Mesenchymal stem cell (in vitro differentiated cells and primary cell): Measurements from ENCODE around the gene RBM34. TPM values are rescaled to one million over a fixed set of nuclear protein-coding genes. Genes with fewer than 3 reads are reported as not detected.
"Not testable (repeated sequence)": the region's sequence is repeated elsewhere in the genome, so short reads cannot be mapped to it uniquely, and the experiment has no call there.

Source experiments
- DNase-seq: peaks from one replicate; pipeline ENCODE4 v3.0.0-alpha.2; 2013
- H2AFZ ChIP-seq: one replicate; pipeline ENCODE4 v1.6.1; 2013; ENCODE audit warnings: low read depth, mild to moderate bottlenecking, control low read depth, inconsistent platforms, low read length, moderate library complexity
- H2AK5ac ChIP-seq: 2 replicates; pipeline ENCODE4 v1.6.1; 2013; ENCODE audit warnings: low read length, moderate library complexity, mild to moderate bottlenecking, inconsistent platforms; ENCODE audit not compliant: severe bottlenecking
- H2BK120ac ChIP-seq: one replicate; pipeline ENCODE4 v1.6.1; 2013; ENCODE audit warnings: low read depth, mild to moderate bottlenecking, inconsistent platforms, low read length, moderate library complexity
- H2BK12ac ChIP-seq, 2 experiments: one replicate each; pipeline ENCODE4 v1.6.1; 2013; ENCODE audit warnings: inconsistent platforms in 2 of 2, low read length in 2 of 2, mild to moderate bottlenecking in 2 of 2, moderate library complexity in 2 of 2, control low read depth in 1 of 2
- H2BK15ac ChIP-seq: one replicate; pipeline ENCODE4 v1.6.1; 2013; ENCODE audit warnings: mild to moderate bottlenecking, low read depth, inconsistent platforms; ENCODE audit not compliant: poor library complexity, severe bottlenecking
- H2BK5ac ChIP-seq: 2 replicates; pipeline ENCODE4 v1.6.1; 2013; ENCODE audit warnings: low read depth, mild to moderate bottlenecking, low read length, control low read depth, inconsistent platforms; ENCODE audit not compliant: poor library complexity, severe bottlenecking
- H3K14ac ChIP-seq, 2 experiments: one replicate each; pipeline ENCODE4 v1.6.1; 2013; ENCODE audit warnings: inconsistent platforms in 2 of 2, low read length in 2 of 2, control low read depth in 1 of 2, mild to moderate bottlenecking in 1 of 2, moderate library complexity in 1 of 2
- H3K18ac ChIP-seq, 2 experiments: one replicate each; pipeline ENCODE4 v1.6.1; 2013; ENCODE audit warnings: inconsistent platforms in 2 of 2, low read length in 2 of 2, control low read depth in 1 of 2, low read depth in 1 of 2, mild to moderate bottlenecking in 1 of 2
- H3K23ac ChIP-seq, 2 experiments: one replicate each; pipeline ENCODE4 v1.6.1; 2013; ENCODE audit warnings: inconsistent platforms in 2 of 2, low read length in 2 of 2, mild to moderate bottlenecking in 2 of 2, moderate library complexity in 2 of 2, control low read depth in 1 of 2
- H3K27ac ChIP-seq: 2 replicates; pipeline ENCODE4 v1.5.1; 2013; ENCODE audit warnings: mild to moderate bottlenecking, moderate library complexity, low read length, control low read depth, inconsistent platforms; ENCODE audit not compliant: poor library complexity, severe bottlenecking
- H3K27me3 ChIP-seq, 2 experiments: 2 replicates each; pipeline versions ENCODE4 v1.6.1 to v1.7.0; 2013; ENCODE audit warnings: low read length in 2 of 2, mild to moderate bottlenecking in 2 of 2, moderate library complexity in 2 of 2, control low read depth in 1 of 2, inconsistent platforms in 1 of 2; ENCODE audit not compliant: control insufficient read depth in 1 of 2, insufficient read depth in 1 of 2
- H3K36me3 ChIP-seq, 2 experiments: 2 replicates each; pipeline versions ENCODE4 v1.6.1 to v1.7.0; 2013; ENCODE audit warnings: low read length in 2 of 2, control low read depth in 1 of 2, inconsistent platforms in 1 of 2, low read depth in 1 of 2, mild to moderate bottlenecking in 1 of 2; ENCODE audit not compliant: insufficient read depth in 2 of 2, control insufficient read depth in 1 of 2
- H3K4ac ChIP-seq, 2 experiments: one replicate each; pipeline ENCODE4 v1.6.1; 2013; ENCODE audit warnings: inconsistent platforms in 2 of 2, low read length in 2 of 2, mild to moderate bottlenecking in 2 of 2, moderate library complexity in 2 of 2, control low read depth in 1 of 2, low read depth in 1 of 2
- H3K4me1 ChIP-seq: 2 replicates; pipeline ENCODE4 v1.6.1; 2013; ENCODE audit warnings: low read depth, low read length, control low read depth; ENCODE audit not compliant: control insufficient read depth, insufficient read depth
- H3K4me2 ChIP-seq: 2 replicates; pipeline ENCODE4 v1.6.1; 2013; ENCODE audit warnings: low read length, mild to moderate bottlenecking, inconsistent platforms; ENCODE audit not compliant: poor library complexity, severe bottlenecking
- H3K4me3 ChIP-seq, 2 experiments: 2 replicates each; pipeline versions ENCODE4 v1.5.1 to v1.7.0; 2013; ENCODE audit warnings: low read length in 2 of 2, mild to moderate bottlenecking in 2 of 2, control low read depth in 1 of 2, low read depth in 1 of 2; ENCODE audit not compliant: insufficient read depth in 1 of 2
- H3K79me1 ChIP-seq: replicated peaks from 2 replicates; pipeline ENCODE4 v1.6.1; 2013; ENCODE audit warnings: mild to moderate bottlenecking, control low read depth, low read length, inconsistent platforms; ENCODE audit not compliant: poor library complexity, severe bottlenecking
- H3K9ac ChIP-seq: 2 replicates; pipeline ENCODE4 v1.7.0; 2013; ENCODE audit warnings: mild to moderate bottlenecking, low read length, moderate library complexity
- H3K9me3 ChIP-seq: 2 replicates; pipeline ENCODE4 v1.7.0; 2013; ENCODE audit warnings: mild to moderate bottlenecking, low read length; ENCODE audit not compliant: control insufficient read depth
- H4K8ac ChIP-seq: one replicate; pipeline ENCODE4 v1.6.1; 2013; ENCODE audit warnings: inconsistent platforms, mild to moderate bottlenecking, low read length, moderate library complexity
- H4K91ac ChIP-seq: one replicate; pipeline ENCODE4 v1.6.1; 2013; ENCODE audit warnings: mild to moderate bottlenecking, low read length, inconsistent platforms
- WGBS: methylation state at CpG from one replicate; pipeline ENCODE4 v1.1.7; 2013; ENCODE audit warnings: mixed read lengths; 5-methylcytosine and 5-hydroxymethylcytosine counted together
- small RNA-seq: library from polyadenylated mRNA; stranded (forward); fragments of <200 nt; extraction: miRNeasy Mini kit (QIAGEN cat#:217004); gene quantifications from one replicate; pipeline ENCODE3, GENCODE V24; 2013; ENCODE audit warnings: low read depth

The RBM34 gene

GRCh38 chr1:235087906-235088305 lies 73.1 kb downstream of the RBM34 start:
- DNase-seq = no peak
- Histone ChIP-seq H3K4me3 (no peak overlapping the region), H2BK120ac (no peak overlapping the region), H2BK5ac (no peak overlapping the region), H3K18ac (no peak overlapping the region), H3K27ac (no peak overlapping the region), H3K9ac (no peak overlapping the region), H4K91ac (peak overlapping the region; percentile 31), H3K14ac (no peak overlapping the region), H2BK15ac (no peak overlapping the region), H3K36me3 (no peaks in the 10 kb centered on the region), H2BK12ac (peak overlapping the region in 1 of 2 experiments; percentile 37), H3K4ac (no peak overlapping the region), H3K4me1 (peaks cover 13% of the 10 kb centered on the region), H3K4me2 (no peak overlapping the region), H3K9me3 (no peaks in the 10 kb centered on the region), H4K8ac (no peak overlapping the region), H2AK5ac (peak overlapping the region; percentile 5), H3K79me1 (no peaks in the 10 kb centered on the region), H3K27me3 (no peaks in the 10 kb centered on the region), H3K23ac (peak overlapping the region in 1 of 2 experiments; percentile 56), H2AFZ (no peak overlapping the region)
- 96% methylated on average over 5 of the region's 6 CpGs for WGBS

- not testable (repeated sequence) for H3K27me3 ChIP-seq, H3K27ac ChIP-seq, DNase-seq, H3K4me2 ChIP-seq, H2AFZ ChIP-seq, H3K9ac ChIP-seq, H3K23ac ChIP-seq, H3K18ac ChIP-seq, H3K79me1 ChIP-seq, H3K4me3 ChIP-seq, H2AK5ac ChIP-seq, H3K36me3 ChIP-seq, H4K8ac ChIP-seq, H2BK5ac ChIP-seq, H2BK120ac ChIP-seq, H3K14ac ChIP-seq, H3K9me3 ChIP-seq, H3K4me1 ChIP-seq, H3K4ac ChIP-seq
- Histone ChIP-seq H2BK15ac (peak overlapping the region; percentile 21), H4K91ac (peak overlapping the region; percentile 21), H2BK12ac (peak overlapping the region in 1 of 2 experiments; percentile 87)
- WGBS = 95% methylated on average over 10 of the region's 12 CpGs
Observed at GRCh38 chr1:235085411-235086117, 75.5 kb downstream of the RBM34 start.

Small RNAs within 50 kb of the gene (small RNA-seq; reads per million reads assigned to genes)
- not detected for gene AL732292.1
- gene MIR4753 = not detected
- gene SNORA14B = 9.2 reads per million, percentile 77 among the genes with 10 or more reads in this experiment
